Astrocyte (in vitro differentiated cells and primary cell): Measurements from ENCODE around the gene CLDN2.

Source experiments
- EZH2 ChIP-seq: IDR thresholded peaks from 2 replicates; pipeline ENCODE4 v1.6.1; 2012; ENCODE audit warnings: mild to moderate bottlenecking, low read length, inconsistent platforms; ENCODE audit not compliant: insufficient read depth
- TF ChIP-seq, protein P1 (sequence below): IDR thresholded peaks from 2 replicates; pipeline ENCODE4 v1.5.1; 2011; ENCODE audit warnings: low read depth, mild to moderate bottlenecking, inconsistent platforms, low read length, moderate library complexity; ENCODE audit not compliant: insufficient read depth

DNA sequence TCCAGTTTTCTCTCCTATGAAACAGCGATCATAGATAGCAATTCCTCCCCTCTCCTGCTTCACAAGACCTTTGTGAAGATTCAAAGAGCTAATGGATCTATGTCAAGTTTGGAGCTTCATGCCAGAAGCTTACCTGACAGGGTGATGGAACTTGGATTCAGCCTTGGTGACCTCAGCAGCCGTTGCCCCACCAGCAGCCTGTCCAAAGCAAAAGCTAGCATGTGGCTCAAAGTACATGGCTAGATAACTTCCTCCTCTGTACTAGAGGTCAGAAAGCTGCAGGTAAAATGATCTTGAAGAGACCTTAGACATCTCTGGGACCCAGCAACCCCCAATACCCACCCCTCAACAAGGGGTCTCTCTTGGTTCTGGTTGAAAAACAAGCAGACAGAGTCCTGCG, 18.9 kb upstream of the CLDN2 start:
- TF ChIP-seq, protein P1, sequence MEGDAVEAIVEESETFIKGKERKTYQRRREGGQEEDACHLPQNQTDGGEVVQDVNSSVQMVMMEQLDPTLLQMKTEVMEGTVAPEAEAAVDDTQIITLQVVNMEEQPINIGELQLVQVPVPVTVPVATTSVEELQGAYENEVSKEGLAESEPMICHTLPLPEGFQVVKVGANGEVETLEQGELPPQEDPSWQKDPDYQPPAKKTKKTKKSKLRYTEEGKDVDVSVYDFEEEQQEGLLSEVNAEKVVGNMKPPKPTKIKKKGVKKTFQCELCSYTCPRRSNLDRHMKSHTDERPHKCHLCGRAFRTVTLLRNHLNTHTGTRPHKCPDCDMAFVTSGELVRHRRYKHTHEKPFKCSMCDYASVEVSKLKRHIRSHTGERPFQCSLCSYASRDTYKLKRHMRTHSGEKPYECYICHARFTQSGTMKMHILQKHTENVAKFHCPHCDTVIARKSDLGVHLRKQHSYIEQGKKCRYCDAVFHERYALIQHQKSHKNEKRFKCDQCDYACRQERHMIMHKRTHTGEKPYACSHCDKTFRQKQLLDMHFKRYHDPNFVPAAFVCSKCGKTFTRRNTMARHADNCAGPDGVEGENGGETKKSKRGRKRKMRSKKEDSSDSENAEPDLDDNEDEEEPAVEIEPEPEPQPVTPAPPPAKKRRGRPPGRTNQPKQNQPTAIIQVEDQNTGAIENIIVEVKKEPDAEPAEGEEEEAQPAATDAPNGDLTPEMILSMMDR = no peak
- no peak for TF ChIP-seq EZH2
